Esophagus muscularis mucosa (tissue), 3 donors: ENCODE data around the gene CSTF2T.

Source experiments
- POLR2AphosphoS5 ChIP-seq, 2 donors: sonication (generic); formaldehyde crosslinking; IDR thresholded peaks; one replicate each; pipeline ENCODE4 v1.6.1; 2017; ENCODE audit warnings: antibody characterized with exemption in 2 of 2
- TF ChIP-seq, protein P1 (sequence below), 3 experiments: fragments of 200-600 bp in 2 of 3; fragments of 450-650 bp in 1 of 3; sonication (generic) in 2 of 3; IDR thresholded peaks; one replicate each; pipeline ENCODE4 v1.5.1; 2017 to 2019; ENCODE audit warnings: antibody characterized with exemption in 3 of 3, mild to moderate bottlenecking in 2 of 3, moderate library complexity in 1 of 3

DNA sequence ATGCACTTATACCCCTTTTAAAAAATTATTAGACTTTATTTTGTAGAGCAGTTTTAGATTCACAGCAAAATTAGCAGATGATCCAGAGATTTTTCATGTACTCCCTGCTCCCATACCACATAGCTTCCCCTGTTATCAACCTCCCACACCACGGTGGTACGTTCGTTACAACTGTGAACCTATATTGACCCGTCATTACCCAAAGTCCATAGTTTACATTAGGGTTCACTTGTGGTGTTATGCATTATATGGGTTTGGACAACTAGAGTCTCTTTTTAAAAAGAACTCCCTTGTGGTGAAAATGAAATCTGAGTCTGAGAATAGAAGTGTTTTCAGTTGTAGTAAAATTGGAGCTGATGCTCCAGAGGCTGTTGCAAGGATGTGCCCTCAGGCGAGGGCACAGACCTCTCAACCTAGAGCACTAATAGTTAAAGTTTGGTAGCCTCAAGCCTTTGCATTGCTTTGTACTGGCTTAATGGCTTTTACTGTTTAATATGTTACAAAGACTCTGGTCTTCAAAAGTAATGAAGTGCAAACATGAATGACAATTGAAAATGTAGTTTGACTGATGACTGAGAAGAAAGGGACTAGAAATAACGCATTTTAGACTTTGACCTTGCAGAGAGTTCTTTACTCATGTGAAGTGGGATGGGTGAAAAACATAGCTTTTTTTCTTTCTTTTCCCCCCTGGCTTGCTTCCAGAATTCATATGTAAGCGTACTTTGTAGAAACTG, 30.6 kb upstream of the CSTF2T start:
- TF ChIP-seq, protein P1, sequence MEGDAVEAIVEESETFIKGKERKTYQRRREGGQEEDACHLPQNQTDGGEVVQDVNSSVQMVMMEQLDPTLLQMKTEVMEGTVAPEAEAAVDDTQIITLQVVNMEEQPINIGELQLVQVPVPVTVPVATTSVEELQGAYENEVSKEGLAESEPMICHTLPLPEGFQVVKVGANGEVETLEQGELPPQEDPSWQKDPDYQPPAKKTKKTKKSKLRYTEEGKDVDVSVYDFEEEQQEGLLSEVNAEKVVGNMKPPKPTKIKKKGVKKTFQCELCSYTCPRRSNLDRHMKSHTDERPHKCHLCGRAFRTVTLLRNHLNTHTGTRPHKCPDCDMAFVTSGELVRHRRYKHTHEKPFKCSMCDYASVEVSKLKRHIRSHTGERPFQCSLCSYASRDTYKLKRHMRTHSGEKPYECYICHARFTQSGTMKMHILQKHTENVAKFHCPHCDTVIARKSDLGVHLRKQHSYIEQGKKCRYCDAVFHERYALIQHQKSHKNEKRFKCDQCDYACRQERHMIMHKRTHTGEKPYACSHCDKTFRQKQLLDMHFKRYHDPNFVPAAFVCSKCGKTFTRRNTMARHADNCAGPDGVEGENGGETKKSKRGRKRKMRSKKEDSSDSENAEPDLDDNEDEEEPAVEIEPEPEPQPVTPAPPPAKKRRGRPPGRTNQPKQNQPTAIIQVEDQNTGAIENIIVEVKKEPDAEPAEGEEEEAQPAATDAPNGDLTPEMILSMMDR (IDR thresholded peaks at IDR 0.05), result no peak
- TF ChIP-seq POLR2AphosphoS5 (IDR thresholded peaks at IDR 0.05), result no peak
